K562 (cell line): ENCODE data around the gene SLC35E1. TPM values are rescaled to one million over a fixed set of nuclear protein-coding genes. Genes with fewer than 3 reads are reported as not detected.

Experiments
- ATAC-seq: fragments of 200-7000 bp; cut with Tn5 transposase; 3 replicates; pipeline ENCODE4 v1.9.1; 2020; ENCODE audit warnings: moderate library complexity
- BruUV-seq: library from RNA; stranded (reverse); fragments of 400-500 nt; replicated peaks from 2 replicates; lab custom pipeline; 2021; lab: Mats Ljungman, UMichigan
- CTCF ChIA-PET: fragments of 300-600 bp; formaldehyde crosslinking; extraction: SDS; loops from one replicate; lab custom pipeline; 2021; ENCODE audit warnings: low intra/inter-chr PET ratio; lab: Yijun Ruan, JAX
- POLR2A ChIA-PET: fragments of 300-600, 350-650 bp; sonication (Branson Sonifier 250); formaldehyde crosslinking; extraction: SDS; loops from one replicate; lab custom pipeline; 2021; ENCODE audit warnings: antibody characterized with exemption, inconsistent platforms; lab: Yijun Ruan, JAX
- DNase-seq, 4 experiments: peaks; one replicate each; pipeline versions ENCODE4 v3.0.0 to v3.0.0-alpha.2; 2011 to 2018; ENCODE audit warnings: low spot score in 3 of 4, mixed read lengths in 3 of 4; ENCODE audit errors: extremely low read depth in 1 of 4
- FAIRE-seq: peaks from 2 replicates; lab custom pipeline; 2011; peaks lifted over from hg19 to GRCh38; lab: Jason Lieb, UNC
- H2AFZ ChIP-seq: 2 replicates; pipeline ENCODE4 v1.6.0; 2011; ENCODE audit warnings: low read depth, low read length, control low read depth, inconsistent platforms
- H3K27ac ChIP-seq: fragments of 200-600 bp; 3 replicates; pipeline ENCODE4 v1.8.0; 2011; ENCODE audit warnings: low read depth, mild to moderate bottlenecking, control low read depth, inconsistent platforms, low read length, moderate library complexity, mixed read lengths; ENCODE audit errors: extremely low read depth
- H3K27me3 ChIP-seq, 2 experiments: fragments of 300-600 bp in 1 of 2; 2 replicates in 1 of 2; 3 replicates in 1 of 2; pipeline versions ENCODE4 v1.6.0 to v1.8.0; 2011; ENCODE audit warnings: inconsistent platforms in 2 of 2, low read length in 2 of 2, mild to moderate bottlenecking in 1 of 2, mixed read lengths in 1 of 2, moderate library complexity in 1 of 2; ENCODE audit not compliant: control insufficient read depth in 2 of 2, insufficient read depth in 2 of 2
- H3K36me3 ChIP-seq: fragments of 300-600 bp; 3 replicates; pipeline ENCODE4 v1.8.0; 2011; ENCODE audit warnings: mild to moderate bottlenecking, low read length, inconsistent platforms; ENCODE audit not compliant: control insufficient read depth, insufficient read depth
- H3K4me1 ChIP-seq, 2 experiments: fragments of 200-600 bp in 1 of 2; replicated peaks in 1 of 2; 2 replicates in 1 of 2; 3 replicates in 1 of 2; pipeline versions ENCODE4 v1.5.1 to v1.8.0; 2011; ENCODE audit warnings: inconsistent platforms in 2 of 2, low read length in 2 of 2, mild to moderate bottlenecking in 1 of 2, mixed read lengths in 1 of 2, moderate library complexity in 1 of 2; ENCODE audit not compliant: control insufficient read depth in 2 of 2, insufficient read depth in 2 of 2
- H3K4me2 ChIP-seq: 2 replicates; pipeline ENCODE4 v1.6.1; 2011; ENCODE audit warnings: low read length, control low read depth, inconsistent platforms, mixed read lengths; ENCODE audit not compliant: insufficient read depth
- H3K4me3 ChIP-seq: fragments of 200-600 bp; sonication (generic), shearing (Covaris generic); 2 replicates; pipeline ENCODE4 v1.5.1; 2016; ENCODE audit warnings: control low read depth, inconsistent platforms
- H3K79me2 ChIP-seq: fragments of 200-600 bp; 3 replicates; pipeline ENCODE4 v1.8.0; 2011; ENCODE audit warnings: low read length, inconsistent platforms; ENCODE audit not compliant: control insufficient read depth, insufficient read depth
- H3K9ac ChIP-seq, 2 experiments: 2 replicates each; pipeline versions ENCODE4 v1.6.0 to v1.6.1; 2011; ENCODE audit warnings: low read depth in 2 of 2, low read length in 2 of 2, control low read depth in 1 of 2, inconsistent platforms in 1 of 2, mild to moderate bottlenecking in 1 of 2, mixed read lengths in 1 of 2; ENCODE audit not compliant: insufficient read depth in 1 of 2
- H3K9me1 ChIP-seq: one replicate; pipeline ENCODE4 v1.6.0; 2011; ENCODE audit warnings: inconsistent platforms, mild to moderate bottlenecking, low read length, moderate library complexity; ENCODE audit not compliant: control insufficient read depth, insufficient read depth
- H3K9me3 ChIP-seq: replicated peaks from 2 replicates; pipeline ENCODE4 v1.5.1; 2011; ENCODE audit warnings: low read depth, low read length, inconsistent platforms; ENCODE audit not compliant: control insufficient read depth, insufficient read depth
- H4K20me1 ChIP-seq: replicated peaks from 2 replicates; pipeline ENCODE4 v1.6.1; 2011; ENCODE audit warnings: low read length, inconsistent platforms, mixed read lengths; ENCODE audit not compliant: control insufficient read depth, insufficient read depth
- C11orf30 ChIP-seq: fragments of 450-650 bp; IDR thresholded peaks from 2 replicates; pipeline ENCODE4 v1.6.1; 2016; ENCODE audit warnings: low read depth, mild to moderate bottlenecking
- HBP1 ChIP-seq: fragments of 450-650 bp; formaldehyde crosslinking; IDR thresholded peaks from 2 replicates; pipeline ENCODE4 v1.4.0; 2022; ENCODE audit warnings: missing genetic modification characterization
- POLR2G ChIP-seq: fragments of 200-400 bp; formaldehyde crosslinking; IDR thresholded peaks from 2 replicates; pipeline ENCODE4 v1.6.1; 2017; ENCODE audit warnings: low read depth, mild to moderate bottlenecking, antibody characterized with exemption, low read length, moderate library complexity
- RBFOX2 ChIP-seq: fragments of 200-400 bp; formaldehyde crosslinking; IDR thresholded peaks from 2 replicates; pipeline ENCODE4 v1.6.1; 2017; ENCODE audit warnings: low read depth, mild to moderate bottlenecking, low read length, moderate library complexity
- RBM22 ChIP-seq: fragments of 200-400 bp; formaldehyde crosslinking; IDR thresholded peaks from 2 replicates; pipeline ENCODE4 v1.6.1; 2018; ENCODE audit warnings: low read length, low read depth; ENCODE audit not compliant: poor library complexity, severe bottlenecking
- TAF7 ChIP-seq: fragments of 450-650 bp; IDR thresholded peaks from 2 replicates; pipeline ENCODE4 v1.6.1; 2016; ENCODE audit warnings: missing genetic modification characterization, missing compliant biosample characterization
- WGBS: fragments of 100-300 bp; shearing (Covaris generic); methylation state at CpG from one replicate; pipeline ENCODE4 v1.1.6; 2016; ENCODE audit warnings: low coverage, mixed read lengths; ENCODE audit not compliant: insufficient coverage; ENCODE audit errors: missing lambda C conversion rate; 5-methylcytosine and 5-hydroxymethylcytosine counted together
- in situ Hi-C: fragments of 300-500 bp; cut with MboI; formaldehyde crosslinking; loops from 4 replicates; pipeline ENCODE4 v1.15.0; 2018; ENCODE audit warnings: inconsistent platforms, mixed read lengths
- intact Hi-C: fragments of 100-400 bp; cut with micrococcal nuclease; formaldehyde crosslinking; loops from 2 replicates; pipeline ENCODE4 v1.14.2; 2022
- polyA plus RNA-seq, 8 experiments: library from polyadenylated mRNA; depleted of rRNA in 4 of 8; stranded (reverse) in 5 of 8; unstranded in 3 of 8; fragments of >200 nt; fragmentation: Nextera tagmentation in 2 of 8; fragmentation: Illumina TruSeq in 1 of 8; extraction: Ambion mirVana in 2 of 8; extraction: Trizol in 1 of 8; gene quantifications; 2 replicates each; pipeline versions ENCODE4 v1.2.1 to v1.2.3, GENCODE V29; 2011 to 2014; ENCODE audit warnings: inconsistent platforms in 1 of 8, missing spikeins in 1 of 8
- total RNA-seq, 7 experiments: library from RNA; depleted of rRNA in 6 of 7; stranded (reverse); fragments of >200 nt in 6 of 7; fragmentation: Illumina TruSeq in 2 of 7; extraction: Trizol in 2 of 7; gene quantifications; 2 replicates each; pipeline versions ENCODE4 v1.2.1 to v1.2.3, GENCODE V29; 2011 to 2021; ENCODE audit warnings: low replicate concordance in 1 of 7
- TF ChIP-seq, protein P1 (sequence below): fragments of 250-450 bp; sonication (Bioruptor Pico); IDR thresholded peaks from 2 replicates; pipeline ENCODE4 v1.6.1; 2021; ENCODE audit warnings: mild to moderate bottlenecking

The SLC35E1 gene
- total and polyA plus RNA-seq, 9 of the 15 experiments (the other 6 are each of a cell fraction or from before 2014, with no cell fraction given), result 15.0 to 40.1 (median 25.7) TPM

DNA sequence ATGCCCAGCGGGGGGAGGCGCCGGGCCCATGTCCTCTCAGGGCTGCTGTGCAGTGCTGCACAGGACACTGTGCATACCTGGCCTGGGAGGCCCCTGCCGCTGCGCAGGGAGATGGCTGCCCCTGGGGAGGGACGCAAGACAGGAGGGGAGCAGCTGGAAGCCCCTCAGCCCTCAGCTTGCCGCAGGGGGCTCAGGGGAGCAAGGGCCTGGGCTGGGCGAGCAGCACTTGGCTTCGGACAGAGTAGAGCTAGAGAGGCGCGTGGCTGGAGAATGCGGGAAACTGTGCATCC lies 40.9 kb downstream of the SLC35E1 start:
- H3K4me1 ChIP-seq, result peaks cover 0 to 23% of the 10 kb centered on the region in 2 experiments; a peak in 1 of 5 replicates
- peak overlapping the region in 1 of 2 experiments; percentile 9; a peak in 1 of 4 replicates for H3K9ac ChIP-seq
- no peaks in the 10 kb centered on the region for H3K9me1 ChIP-seq
- no peak overlapping the region for H3K4me3 ChIP-seq
- peaks cover 11% of the 10 kb centered on the region; the same call in 1 of the 2 replicates for H4K20me1 ChIP-seq
- H3K79me2 ChIP-seq, result peaks cover 8% of the 10 kb centered on the region
- DNase-seq (peak in 1 of 4 experiments; percentile 7), FAIRE-seq (no peak), ATAC-seq (no peak)
- H3K9me3 ChIP-seq, result no peaks in the 10 kb centered on the region
- H3K27me3 ChIP-seq, result no peaks in the 10 kb centered on the region
- H2AFZ ChIP-seq, result no peak overlapping the region
- in situ Hi-C loops, result no loop called here
- no peak overlapping the region for H3K4me2 ChIP-seq
- intact Hi-C loops, result no loop called here
- peaks cover 99% of the 10 kb centered on the region; the same call in 2 of the 3 replicates for H3K36me3 ChIP-seq
- ChIA-PET POLR2A (interaction anchor here (0.6 kb wide), 1 partner anchor 58 kb away, joined by 3 read pairs; no protein-coding TSS in a partner anchor), CTCF (no interaction called here)
- TF ChIP-seq TAF7 (tag) (no peak), RBFOX2 (0 out of 2 replicates have a peak, but pooled peaks have one; percentile 9), C11orf30 (no peak), RBM22 (no peak), HBP1 (no peak), POLR2G (peak; percentile 30; the same call in 1 of the 2 replicates)
- TF ChIP-seq, protein P1, sequence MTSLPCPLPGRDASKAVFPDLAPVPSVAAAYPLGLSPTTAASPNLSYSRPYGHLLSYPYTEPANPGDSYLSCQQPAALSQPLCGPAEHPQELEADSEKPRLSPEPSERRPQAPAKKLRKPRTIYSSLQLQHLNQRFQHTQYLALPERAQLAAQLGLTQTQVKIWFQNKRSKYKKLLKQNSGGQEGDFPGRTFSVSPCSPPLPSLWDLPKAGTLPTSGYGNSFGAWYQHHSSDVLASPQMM (CRISPR knock-in tag), result no peak
- no TSS peak for BruUV-seq
- WGBS, result 97% methylated on average over 6 of the region's 12 CpGs
- no peak overlapping the region for H3K27ac ChIP-seq
